ENCODE results near the gene IL20RA. TPM values are rescaled to one million over a fixed set of nuclear protein-coding genes. Genes with fewer than 3 reads are reported as not detected.

Gene IL20RA
- polyA plus RNA-seq, 3 donors: not detected

DNA sequence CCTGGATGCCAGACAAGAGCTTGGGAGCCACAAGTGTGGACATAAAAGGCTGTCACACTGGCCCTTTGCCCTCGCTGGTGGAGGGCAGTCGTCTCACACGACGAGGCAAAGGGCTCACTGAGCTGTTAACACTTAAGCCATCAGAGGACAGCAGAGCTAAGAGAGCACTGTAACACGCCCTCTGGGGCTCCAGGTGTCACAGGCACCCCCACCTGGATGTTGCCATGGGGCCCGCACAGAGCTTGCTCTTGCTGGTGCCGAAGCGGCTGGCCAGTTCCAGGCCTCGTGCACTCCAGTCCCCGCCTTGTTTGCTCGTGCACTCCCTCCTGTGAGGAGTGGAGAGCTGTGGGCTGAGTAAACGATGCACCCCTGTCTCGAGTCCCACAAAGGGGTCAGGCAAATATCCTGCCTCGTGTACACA, 85.3 kb downstream of the IL20RA start:
- Histone ChIP-seq H2AFZ (ENCODE audit: insufficient read depth, low read depth, low read length, poor library complexity, severe bottlenecking) (no peak overlapping the region), H3K4me3 (replicated peaks in 1 of 3; ENCODE audit: low read depth in 2 of 3, low read length in 3 of 3) (no peak overlapping the region), H3K36me3 (replicated peaks in 1 of 2; ENCODE audit: control insufficient read depth in 1 of 2, insufficient read depth in 2 of 2, low read length in 2 of 2) (no peaks in the 10 kb centered on the region), H3K9ac (ENCODE audit: insufficient read depth, low read length, poor library complexity, severe bottlenecking) (no peak overlapping the region), H3K4me2 (replicated peaks; ENCODE audit: extremely low read depth, low read length, poor library complexity, severe bottlenecking) (no peak overlapping the region), H3K9me3 (replicated peaks in 1 of 2; ENCODE audit: control insufficient read depth in 1 of 2, insufficient read depth in 1 of 2, low read length in 2 of 2) (no peaks in the 10 kb centered on the region), H4K20me1 (ENCODE audit: insufficient read depth, low read length) (no peaks in the 10 kb centered on the region), H3K27me3 (ENCODE audit: control insufficient read depth in 2 of 2, insufficient read depth in 2 of 2, low read length in 2 of 2) (peaks cover 7 to 10% of the 10 kb centered on the region in 2 donors), H3K27ac (ENCODE audit: low read depth in 1 of 2, low read length in 2 of 2) (no peak overlapping the region), H3K4me1 (ENCODE audit: control insufficient read depth in 1 of 2, insufficient read depth in 2 of 2, low read length in 2 of 2) (no peaks in the 10 kb centered on the region), H3K79me2 (ENCODE audit: insufficient read depth, low read length) (no peaks in the 10 kb centered on the region)
- Mint-ChIP-seq H3K27ac (peak overlapping the region in 1 of 7 donors; percentile 19), H3K9me3 (peaks cover 0 to 5% (median 0%) of the 10 kb centered on the region in 7 donors), H3K4me3 (no peak overlapping the region), H3K27me3 (ENCODE audit: low read depth in 3 of 3) (peaks cover 15 to 38% (median 18%) of the 10 kb centered on the region in 3 donors), H3K4me1 (peaks cover 6% of the 10 kb centered on the region), H3K36me3 (no peaks in the 10 kb centered on the region)
- WGBS (ENCODE audit: insufficient coverage): 91% methylated on average over 6 of the region's 14 CpGs
- DNase-seq: no peak
- TF ChIP-seq, protein P1, sequence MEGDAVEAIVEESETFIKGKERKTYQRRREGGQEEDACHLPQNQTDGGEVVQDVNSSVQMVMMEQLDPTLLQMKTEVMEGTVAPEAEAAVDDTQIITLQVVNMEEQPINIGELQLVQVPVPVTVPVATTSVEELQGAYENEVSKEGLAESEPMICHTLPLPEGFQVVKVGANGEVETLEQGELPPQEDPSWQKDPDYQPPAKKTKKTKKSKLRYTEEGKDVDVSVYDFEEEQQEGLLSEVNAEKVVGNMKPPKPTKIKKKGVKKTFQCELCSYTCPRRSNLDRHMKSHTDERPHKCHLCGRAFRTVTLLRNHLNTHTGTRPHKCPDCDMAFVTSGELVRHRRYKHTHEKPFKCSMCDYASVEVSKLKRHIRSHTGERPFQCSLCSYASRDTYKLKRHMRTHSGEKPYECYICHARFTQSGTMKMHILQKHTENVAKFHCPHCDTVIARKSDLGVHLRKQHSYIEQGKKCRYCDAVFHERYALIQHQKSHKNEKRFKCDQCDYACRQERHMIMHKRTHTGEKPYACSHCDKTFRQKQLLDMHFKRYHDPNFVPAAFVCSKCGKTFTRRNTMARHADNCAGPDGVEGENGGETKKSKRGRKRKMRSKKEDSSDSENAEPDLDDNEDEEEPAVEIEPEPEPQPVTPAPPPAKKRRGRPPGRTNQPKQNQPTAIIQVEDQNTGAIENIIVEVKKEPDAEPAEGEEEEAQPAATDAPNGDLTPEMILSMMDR (IDR thresholded peaks at IDR 0.05): no peak
- intact Hi-C loops (cut with micrococcal nuclease): no loop called here

GRCh38 chr6:136958168-136958567, 86.6 kb downstream of the IL20RA start:
- H3K9ac ChIP-seq (ENCODE audit: insufficient read depth, low read length, poor library complexity, severe bottlenecking): no peak overlapping the region
- H3K9me3 Mint-ChIP-seq: peaks cover 0 to 5% (median 0%) of the 10 kb centered on the region in 7 donors
- peak overlapping the region in 1 of 2 donors; percentile 24 for H3K4me3 Mint-ChIP-seq
- H4K20me1 ChIP-seq (ENCODE audit: insufficient read depth, low read length): no peaks in the 10 kb centered on the region
- H3K4me2 ChIP-seq (replicated peaks; ENCODE audit: extremely low read depth, low read length, poor library complexity, severe bottlenecking): no peak overlapping the region
- no peak overlapping the region for H3K27ac Mint-ChIP-seq
- H3K4me1 Mint-ChIP-seq: peaks cover 6% of the 10 kb centered on the region
- H3K9me3 ChIP-seq (replicated peaks in 1 of 2; ENCODE audit: control insufficient read depth in 1 of 2, insufficient read depth in 1 of 2, low read length in 2 of 2): no peaks in the 10 kb centered on the region
- no peak for DNase-seq
- WGBS (ENCODE audit: insufficient coverage): 97% methylated on average over 5 of the region's 5 CpGs
- intact Hi-C loops (cut with micrococcal nuclease): no loop called here
- H3K36me3 Mint-ChIP-seq: no peaks in the 10 kb centered on the region
- H3K79me2 ChIP-seq (ENCODE audit: insufficient read depth, low read length): no peaks in the 10 kb centered on the region
- peaks cover 13 to 38% (median 16%) of the 10 kb centered on the region in 3 donors for H3K27me3 Mint-ChIP-seq (ENCODE audit: low read depth in 3 of 3)
- H3K4me3 ChIP-seq (replicated peaks in 1 of 3; ENCODE audit: low read depth in 2 of 3, low read length in 3 of 3): no peak overlapping the region
- no peak overlapping the region for H3K27ac ChIP-seq (ENCODE audit: low read depth in 1 of 2, low read length in 2 of 2)
- no peaks in the 10 kb centered on the region for H3K36me3 ChIP-seq (replicated peaks in 1 of 2; ENCODE audit: control insufficient read depth in 1 of 2, insufficient read depth in 2 of 2, low read length in 2 of 2)
- H2AFZ ChIP-seq (ENCODE audit: insufficient read depth, low read depth, low read length, poor library complexity, severe bottlenecking): no peak overlapping the region
- no peaks in the 10 kb centered on the region for H3K4me1 ChIP-seq (ENCODE audit: control insufficient read depth in 1 of 2, insufficient read depth in 2 of 2, low read length in 2 of 2)
- H3K27me3 ChIP-seq (ENCODE audit: control insufficient read depth in 2 of 2, insufficient read depth in 2 of 2, low read length in 2 of 2): peaks cover 7 to 10% of the 10 kb centered on the region in 2 donors
- TF ChIP-seq, protein P1 (IDR thresholded peaks at IDR 0.05): no peak

All from CD14-positive monocyte (primary cell).